Type B pancreatic cell (in vitro differentiated cells): ENCODE measurements around the gene MEDAG. TPM values are rescaled to one million over a fixed set of nuclear protein-coding genes. Genes with fewer than 3 reads are reported as not detected.

Source experiments
- DNase-seq: peaks from one replicate; pipeline ENCODE4 v3.0.0; 2021; ENCODE audit warnings: mixed read lengths; ENCODE audit not compliant: unreplicated experiment; ENCODE audit errors: extremely low spot score
- H3K27ac Mint-ChIP-seq: 2 replicates; pipeline ENCODE4 v1.8.0; 2021; ENCODE audit warnings: mild to moderate bottlenecking, mixed read lengths
- H3K27me3 Mint-ChIP-seq: 2 replicates; pipeline ENCODE4 v1.8.0; 2021; ENCODE audit warnings: mixed read lengths
- H3K36me3 Mint-ChIP-seq: 2 replicates; pipeline ENCODE4 v1.8.0; 2021; ENCODE audit warnings: mixed read lengths
- H3K4me1 Mint-ChIP-seq: one replicate; pipeline ENCODE4 v1.8.0; 2021; ENCODE audit warnings: mixed read lengths; ENCODE audit not compliant: unreplicated experiment
- H3K4me3 Mint-ChIP-seq: 2 replicates; pipeline ENCODE4 v1.8.0; 2021; ENCODE audit warnings: mild to moderate bottlenecking, mixed read lengths
- H3K9me3 Mint-ChIP-seq: 2 replicates; pipeline ENCODE4 v1.8.0; 2021; ENCODE audit warnings: mixed read lengths
- CTCF ChIP-seq: fragments of 200-600 bp; sonication (generic); conservative IDR thresholded peaks from 2 replicates; pipeline ENCODE4 v1.5.0; 2021; ENCODE audit warnings: antibody characterized with exemption, mild to moderate bottlenecking
- total RNA-seq: library from RNA; stranded (reverse); gene quantifications from 2 replicates; pipeline ENCODE4 v1.2.1, GENCODE V29; 2021; ENCODE audit warnings: low replicate concordance

The MEDAG gene
- total RNA-seq, 1 donor from 2014 or later: 0.36 TPM

GRCh38 chr13:30972888-30973377 is 66.9 kb downstream of the MEDAG start:
- no peak for DNase-seq
- H3K27me3 Mint-ChIP-seq: no peaks in the 10 kb centered on the region

DNA sequence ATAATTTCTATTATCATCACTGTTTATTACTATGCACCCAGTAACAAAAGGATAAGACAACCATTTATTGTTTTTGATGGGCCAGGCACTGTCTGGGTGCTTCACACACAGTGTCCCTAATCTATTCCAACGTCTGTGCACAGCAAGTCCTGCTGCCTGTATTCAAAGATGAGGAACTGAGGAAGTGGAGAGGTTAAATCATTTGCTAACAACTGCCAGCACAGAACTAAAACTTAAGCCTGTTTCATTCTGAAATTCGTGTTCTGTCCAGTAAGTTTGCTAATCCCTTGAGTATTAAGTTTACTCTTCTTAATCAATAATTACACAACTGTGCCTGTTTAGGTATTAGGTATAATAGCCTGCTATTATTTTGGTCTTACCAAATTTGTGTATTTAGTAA is 68.3 kb downstream of the MEDAG start:
- no peak for DNase-seq
- no peak for TF ChIP-seq CTCF
- Mint-ChIP-seq H3K27me3 (no peaks in the 10 kb centered on the region), H3K4me1 (peaks cover 26% of the 10 kb centered on the region), H3K27ac (no peak overlapping the region), H3K36me3 (no peaks in the 10 kb centered on the region), H3K9me3 (no peaks in the 10 kb centered on the region), H3K4me3 (no peak overlapping the region)

More at GRCh38 chr13:30972888-30973377, 66.9 kb downstream of the MEDAG start:
- Mint-ChIP-seq H3K27ac (peak overlapping the region; percentile 65), H3K9me3 (no peaks in the 10 kb centered on the region), H3K36me3 (no peaks in the 10 kb centered on the region), H3K4me1 (peaks cover 27% of the 10 kb centered on the region), H3K4me3 (no peak overlapping the region)
- TF ChIP-seq CTCF: no peak

Other genes starting within 250 kb of the MEDAG start
- gene ALOX5AP, start 170.7 kb upstream of the MEDAG start, total RNA-seq: 0.31 TPM in 1 of 2 replicates, not detected in the other
- not detected in 2 replicates for gene TEX26, start 26.4 kb downstream of the MEDAG start, total RNA-seq